ENCODE results near the gene KRT6C.

GRCh38 chr12:52443966-52444365 is 29.6 kb downstream of the KRT6C start:
- no peak for TF ChIP-seq CTCF (IDR thresholded peaks at IDR 0.05)
- TF ChIP-seq POLR2A (IDR thresholded peaks at IDR 0.05), result no peak

Data from heart left ventricle (tissue), 13 donors.